OCI-LY7 (cell line): Measurements from ENCODE around the gene AFF3.

Experiments
- EZH2phosphoT487 ChIP-seq: fragments of 200-600 bp; sonication (generic); IDR thresholded peaks from 2 replicates; pipeline ENCODE4 v1.6.1; 2018; ENCODE audit warnings: low read depth, borderline replicate concordance, mild to moderate bottlenecking, mixed run types, antibody characterized with exemption, low read length, moderate library complexity, mixed read lengths
- TF ChIP-seq, protein P1 (sequence below): fragments of 200-600 bp; sonication (generic); conservative IDR thresholded peaks from 2 replicates; pipeline ENCODE4 v1.5.1; 2014; ENCODE audit warnings: mild to moderate bottlenecking, antibody characterized with exemption, low read length, moderate library complexity, mixed read lengths

DNA sequence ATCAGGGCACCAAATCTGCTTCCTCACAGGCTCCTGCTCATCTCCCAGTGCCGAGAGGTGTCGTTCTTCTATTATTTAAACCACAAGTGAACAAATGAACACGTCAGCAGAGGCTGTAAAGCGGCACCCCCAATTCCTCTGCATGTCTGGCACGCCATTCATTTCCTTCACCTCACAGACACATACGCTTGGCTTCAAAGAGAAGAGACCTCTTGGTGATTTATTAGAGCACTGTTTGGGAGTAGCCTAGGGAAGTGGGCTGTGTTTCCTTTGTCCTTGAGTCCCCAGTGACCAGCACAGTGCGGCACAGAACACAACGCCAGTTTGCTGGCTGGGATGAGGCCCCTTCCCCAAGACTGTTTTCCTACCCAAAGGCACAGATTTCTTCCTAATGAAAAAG is 468.3 kb downstream of the AFF3 start:
- TF ChIP-seq, protein P1, sequence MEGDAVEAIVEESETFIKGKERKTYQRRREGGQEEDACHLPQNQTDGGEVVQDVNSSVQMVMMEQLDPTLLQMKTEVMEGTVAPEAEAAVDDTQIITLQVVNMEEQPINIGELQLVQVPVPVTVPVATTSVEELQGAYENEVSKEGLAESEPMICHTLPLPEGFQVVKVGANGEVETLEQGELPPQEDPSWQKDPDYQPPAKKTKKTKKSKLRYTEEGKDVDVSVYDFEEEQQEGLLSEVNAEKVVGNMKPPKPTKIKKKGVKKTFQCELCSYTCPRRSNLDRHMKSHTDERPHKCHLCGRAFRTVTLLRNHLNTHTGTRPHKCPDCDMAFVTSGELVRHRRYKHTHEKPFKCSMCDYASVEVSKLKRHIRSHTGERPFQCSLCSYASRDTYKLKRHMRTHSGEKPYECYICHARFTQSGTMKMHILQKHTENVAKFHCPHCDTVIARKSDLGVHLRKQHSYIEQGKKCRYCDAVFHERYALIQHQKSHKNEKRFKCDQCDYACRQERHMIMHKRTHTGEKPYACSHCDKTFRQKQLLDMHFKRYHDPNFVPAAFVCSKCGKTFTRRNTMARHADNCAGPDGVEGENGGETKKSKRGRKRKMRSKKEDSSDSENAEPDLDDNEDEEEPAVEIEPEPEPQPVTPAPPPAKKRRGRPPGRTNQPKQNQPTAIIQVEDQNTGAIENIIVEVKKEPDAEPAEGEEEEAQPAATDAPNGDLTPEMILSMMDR, result no peak
- TF ChIP-seq EZH2phosphoT487, result no peak
